ENCODE measurements around the gene ARID2.

DNA sequence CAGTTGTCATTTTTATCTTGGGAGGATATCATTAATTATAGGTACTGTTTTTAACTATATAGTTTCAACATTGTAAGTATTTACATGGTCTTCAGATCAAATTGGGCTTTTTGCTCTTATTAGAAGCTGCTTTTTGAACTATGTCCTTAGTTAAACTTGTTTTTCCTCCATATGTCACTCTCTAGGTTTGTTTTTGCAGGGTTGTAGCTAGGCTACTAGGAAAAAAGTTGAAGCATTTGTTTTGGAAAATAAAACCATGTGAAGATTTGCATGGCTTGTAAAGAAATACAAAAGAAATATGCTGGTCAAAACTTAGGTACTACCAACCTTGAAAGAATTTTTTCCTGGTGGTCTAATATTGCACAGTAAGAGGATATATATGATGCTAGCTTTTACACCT, 3.4 kb downstream of the ARID2 start:
- TF ChIP-seq POLR2A (IDR thresholded peaks at IDR 0.05), result no peak
- no peak for TF ChIP-seq CTCF (IDR thresholded peaks at IDR 0.05)
- TF ChIP-seq POLR2AphosphoS5 (IDR thresholded peaks at IDR 0.05), result no peak
